Measurements from ENCODE around the gene PTDSS2. TPM values are rescaled to one million over a fixed set of nuclear protein-coding genes. Genes with fewer than 3 reads are reported as not detected.

Gene PTDSS2
- polyA plus RNA-seq, 1 experiment, result 25.8 TPM

GRCh38 chr11:479311-479710, 29.2 kb downstream of the PTDSS2 start:
- ChIA-PET CTCF (interaction anchor here (0.9 to 2.3 kb wide), 2 partner anchors 10 to 24 kb away, joined by 3 to 6 read pairs; no protein-coding TSS in a partner anchor), POLR2A (no interaction called here)
- TF ChIP-seq CTCF (IDR thresholded peaks at IDR 0.05; ENCODE audit: insufficient read depth, low read depth, low read length), result no peak
- H3K27me3 ChIP-seq (ENCODE audit: control insufficient read depth, insufficient read depth, low read length), result no peaks in the 10 kb centered on the region
- peaks cover 2% of the 10 kb centered on the region; the same call in 1 of the 2 replicates for H3K36me3 ChIP-seq (ENCODE audit: control insufficient read depth, insufficient read depth, low read length)
- no peak overlapping the region for H3K4me3 ChIP-seq (ENCODE audit: low read depth, low read length)
- DNase-seq (ENCODE audit: low read depth), result no peak

GRCh38 chr11:484616-485015, 34.5 kb downstream of the PTDSS2 start:
- CTCF ChIA-PET, result no interaction called here
- POLR2A ChIA-PET, result no interaction called here
- Histone ChIP-seq H3K36me3 (ENCODE audit: control insufficient read depth, insufficient read depth, low read length) (peaks cover 2% of the 10 kb centered on the region), H3K4me3 (ENCODE audit: low read depth, low read length) (no peak overlapping the region), H3K27me3 (ENCODE audit: control insufficient read depth, insufficient read depth, low read length) (no peaks in the 10 kb centered on the region)
- TF ChIP-seq CTCF (IDR thresholded peaks at IDR 0.05; ENCODE audit: insufficient read depth, low read depth, low read length), result no peak
- no peak for DNase-seq (ENCODE audit: low read depth)

GRCh38 chr11:486189-486588, 36.1 kb downstream of the PTDSS2 start:
- H3K4me3 ChIP-seq (ENCODE audit: low read depth, low read length), result no peak overlapping the region
- H3K36me3 ChIP-seq (ENCODE audit: control insufficient read depth, insufficient read depth, low read length), result peaks cover 6% of the 10 kb centered on the region
- POLR2A ChIA-PET, result no interaction called here
- CTCF ChIA-PET, result no interaction called here
- DNase-seq (ENCODE audit: low read depth), result no peak
- H3K27me3 ChIP-seq (ENCODE audit: control insufficient read depth, insufficient read depth, low read length), result no peaks in the 10 kb centered on the region
- TF ChIP-seq CTCF (IDR thresholded peaks at IDR 0.05; ENCODE audit: insufficient read depth, low read depth, low read length), result no peak

- no peak overlapping the region for H3K4me3 ChIP-seq (ENCODE audit: low read depth, low read length)
- no peaks in the 10 kb centered on the region for H3K27me3 ChIP-seq (ENCODE audit: control insufficient read depth, insufficient read depth, low read length)
- no peak for DNase-seq (ENCODE audit: low read depth)
- no peak for TF ChIP-seq CTCF (IDR thresholded peaks at IDR 0.05; ENCODE audit: insufficient read depth, low read depth, low read length)
- CTCF ChIA-PET, result no interaction called here
- POLR2A ChIA-PET, result no interaction called here
- H3K36me3 ChIP-seq (ENCODE audit: control insufficient read depth, insufficient read depth, low read length), result peaks cover 7% of the 10 kb centered on the region
Measured at GRCh38 chr11:487571-488021, 37.5 kb downstream of the PTDSS2 start.

- no peak for TF ChIP-seq CTCF (IDR thresholded peaks at IDR 0.05; ENCODE audit: insufficient read depth, low read depth, low read length)
- Histone ChIP-seq H3K4me3 (ENCODE audit: low read depth, low read length) (no peak overlapping the region), H3K36me3 (ENCODE audit: control insufficient read depth, insufficient read depth, low read length) (peaks cover 9% of the 10 kb centered on the region), H3K27me3 (ENCODE audit: control insufficient read depth, insufficient read depth, low read length) (no peaks in the 10 kb centered on the region)
- DNase-seq (ENCODE audit: low read depth), result no peak
- CTCF ChIA-PET, result no interaction called here
- POLR2A ChIA-PET, result no interaction called here
Measured at GRCh38 chr11:488062-488461, 38.0 kb downstream of the PTDSS2 start.
